Raji (cell line): Measurements from ENCODE around the gene SPTA1.

Experiments used
- POLR2A ChIP-seq: IDR thresholded peaks from 2 replicates; pipeline ENCODE4 v1.6.1; 2011; ENCODE audit warnings: low read depth, low read length, control low read depth; ENCODE audit not compliant: insufficient read depth

SPTA1 gene

DNA sequence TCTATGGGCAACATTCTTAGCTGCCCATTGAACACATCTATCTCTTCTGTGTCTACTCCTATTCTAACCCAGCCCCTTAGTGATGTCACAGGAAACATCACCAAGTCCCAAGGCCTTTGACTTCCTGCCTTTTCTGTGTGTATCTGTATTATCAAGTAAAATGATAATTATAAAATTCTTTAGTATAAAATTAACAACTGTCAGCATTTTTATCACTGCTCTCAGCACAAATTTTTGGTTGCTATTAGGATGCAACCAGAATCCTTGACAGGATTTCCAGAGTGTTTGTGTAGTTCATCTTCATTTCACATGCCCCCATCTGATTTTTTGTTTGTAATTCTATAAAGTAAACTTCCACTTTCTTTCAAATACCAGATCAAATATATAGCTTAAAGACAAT, 47.6 kb downstream of the SPTA1 start:
- TF ChIP-seq POLR2A = no peak

DNA sequence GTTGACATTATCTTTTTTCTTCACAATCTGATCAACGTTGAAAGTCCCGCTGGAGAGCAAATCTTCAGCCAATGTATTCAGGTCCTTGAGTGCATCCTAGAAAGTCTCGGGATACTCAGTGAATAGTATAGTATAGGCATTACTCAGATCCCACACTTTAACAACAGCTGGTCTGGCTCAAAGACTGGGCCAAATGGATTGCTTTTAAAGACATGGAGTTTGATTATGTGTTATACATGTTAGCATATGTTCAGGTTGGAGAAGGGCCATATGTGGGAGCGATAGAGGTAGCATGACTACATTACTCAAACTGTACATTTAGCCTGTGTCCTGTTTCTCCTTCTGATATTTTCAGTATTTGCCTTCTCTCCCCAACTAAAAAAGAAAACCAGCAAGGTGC, 48.4 kb downstream of the SPTA1 start:
- TF ChIP-seq POLR2A = no peak

DNA sequence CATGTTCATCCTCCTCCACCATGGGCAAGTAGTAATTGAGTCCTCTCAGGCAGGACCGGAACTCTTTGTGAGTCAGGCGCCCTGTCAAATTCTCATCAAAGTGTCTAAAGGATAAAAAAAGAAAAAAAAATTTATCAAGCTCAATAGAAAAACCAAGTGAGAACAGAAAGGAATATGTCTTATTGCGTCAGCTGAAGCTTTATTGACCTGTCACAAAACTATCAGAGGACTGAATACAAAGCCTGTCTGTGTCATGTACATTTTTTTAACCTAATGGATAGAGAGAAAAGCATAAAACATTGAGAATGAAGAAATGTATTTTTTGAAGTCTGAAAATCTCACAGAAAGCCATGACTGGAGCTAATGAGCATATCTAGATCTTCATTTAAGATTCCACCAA, 72.8 kb downstream of the SPTA1 start:
- TF ChIP-seq POLR2A = no peak

DNA sequence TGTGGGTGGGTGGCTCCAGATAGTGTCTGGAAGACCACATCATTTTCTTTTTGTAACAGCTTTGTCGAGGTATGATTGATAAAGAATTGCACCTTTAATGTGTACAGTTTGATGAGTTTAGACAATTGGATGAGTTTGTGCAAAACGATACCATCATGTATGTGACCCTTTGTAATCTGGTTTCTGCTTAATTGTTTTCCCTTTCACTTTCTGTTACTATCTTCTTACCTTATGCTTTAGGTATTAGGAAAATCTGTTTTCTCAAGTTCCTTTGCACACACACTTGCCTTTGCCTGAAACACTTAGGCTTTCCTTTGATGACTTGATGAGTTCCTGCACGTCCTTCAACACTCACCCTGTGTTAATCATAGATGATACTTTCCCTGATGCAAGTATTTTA, 74.6 kb downstream of the SPTA1 start:
- TF ChIP-seq POLR2A = no peak

DNA sequence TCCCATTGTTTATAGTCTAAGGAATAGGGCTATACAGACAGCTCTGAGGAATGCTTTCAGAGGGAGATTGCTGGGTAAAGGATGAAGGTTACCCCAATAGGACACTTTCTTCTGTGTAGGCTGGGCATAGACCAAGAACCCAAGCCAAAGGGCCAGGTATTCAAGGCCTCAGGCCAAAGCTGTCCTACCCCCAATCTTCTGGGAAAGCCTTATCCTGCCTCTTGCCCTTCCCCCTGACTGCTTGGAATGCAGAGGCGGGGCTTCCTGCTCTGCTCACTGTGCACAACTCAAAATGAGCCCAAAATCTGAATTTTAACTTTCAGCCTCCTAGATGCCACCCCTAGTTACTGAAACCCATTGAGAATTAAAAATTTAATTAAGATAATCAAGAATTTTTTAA, 79.2 kb downstream of the SPTA1 start:
- no peak for TF ChIP-seq POLR2A

DNA sequence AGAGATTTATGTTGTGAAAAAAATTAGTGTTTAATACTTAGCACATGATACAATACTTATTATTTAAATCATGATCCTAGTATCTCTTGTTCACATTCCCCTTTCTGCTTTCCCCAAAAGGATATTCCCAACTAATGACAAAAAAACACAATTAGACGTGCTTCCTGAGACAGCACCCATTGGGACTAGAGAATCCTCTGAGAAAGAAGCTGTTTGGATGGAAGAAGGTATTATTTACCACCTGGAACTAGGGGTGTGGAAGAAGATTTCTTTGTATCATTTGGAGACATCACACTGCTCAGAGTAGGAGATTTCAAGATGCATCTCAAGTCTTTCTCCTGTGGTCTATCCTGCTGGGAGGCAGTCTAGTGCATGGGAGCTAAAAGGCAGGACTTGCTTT, 81.5 kb downstream of the SPTA1 start, which contains the start of gene OR10Z1:
TSS of gene OR10Z1 (plus strand) at position 301 of the 400 bp plus-strand sequence. CDS start 1,171 bp downstream, outside the sequence.
- TF ChIP-seq POLR2A = no peak

DNA sequence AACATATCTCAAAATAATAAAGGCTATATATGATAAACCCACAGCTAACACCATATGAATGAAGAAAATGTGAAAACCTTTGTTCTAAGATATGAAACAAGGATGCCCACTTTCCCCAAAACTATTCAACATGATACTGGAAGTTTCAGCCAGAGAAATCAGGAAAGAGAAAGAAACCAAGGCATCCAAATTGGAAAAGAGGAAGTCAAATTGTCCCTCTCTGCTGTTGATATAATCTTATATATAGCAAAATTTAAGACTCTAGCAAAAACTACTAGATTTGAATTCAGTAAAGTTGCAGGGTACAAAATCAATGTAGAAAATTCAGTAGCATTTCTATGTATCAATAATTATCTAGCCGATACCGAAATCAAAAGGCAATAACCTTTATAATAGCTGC, 85.8 kb downstream of the SPTA1 start:
- TF ChIP-seq POLR2A = no peak

DNA sequence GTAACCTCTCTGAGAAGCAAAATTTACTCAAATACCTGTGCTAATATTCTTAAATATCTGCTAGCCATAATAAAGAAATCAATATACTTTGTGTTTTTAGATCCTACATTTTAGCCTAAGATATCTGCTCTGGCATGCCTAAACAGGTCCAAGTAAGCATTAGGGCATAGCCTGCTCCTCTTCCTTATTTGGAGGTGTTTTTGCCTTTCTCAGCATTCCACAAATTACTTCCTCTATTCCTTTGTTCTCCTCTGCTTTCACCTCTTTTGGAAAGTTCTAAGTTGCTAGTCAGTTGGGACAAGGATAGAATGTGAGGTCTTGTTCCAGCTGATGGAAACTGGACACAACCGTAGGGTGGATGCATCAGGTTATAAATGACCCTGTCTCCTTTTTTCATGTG, 99.6 kb downstream of the SPTA1 start:
- TF ChIP-seq POLR2A = no peak

DNA sequence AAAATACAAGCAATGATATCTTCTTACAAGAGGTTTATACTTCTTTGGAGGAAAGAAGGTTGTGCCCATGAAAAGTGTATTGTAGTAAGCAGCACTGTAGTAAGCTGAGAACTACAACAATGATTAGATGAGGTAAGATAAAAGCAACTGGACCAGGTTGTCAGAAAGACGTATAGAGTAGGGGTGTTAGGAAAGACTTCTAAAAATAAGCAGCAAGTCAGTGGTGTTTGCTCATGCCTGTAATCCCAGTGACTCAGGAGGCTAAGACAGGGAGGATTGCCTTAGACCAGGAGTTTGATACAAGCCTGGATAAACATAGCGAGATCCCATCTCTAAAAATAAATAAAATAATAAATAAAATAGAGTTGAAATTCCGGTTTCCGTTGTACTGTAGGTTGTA, 102.6 kb downstream of the SPTA1 start:
- no peak for TF ChIP-seq POLR2A

DNA sequence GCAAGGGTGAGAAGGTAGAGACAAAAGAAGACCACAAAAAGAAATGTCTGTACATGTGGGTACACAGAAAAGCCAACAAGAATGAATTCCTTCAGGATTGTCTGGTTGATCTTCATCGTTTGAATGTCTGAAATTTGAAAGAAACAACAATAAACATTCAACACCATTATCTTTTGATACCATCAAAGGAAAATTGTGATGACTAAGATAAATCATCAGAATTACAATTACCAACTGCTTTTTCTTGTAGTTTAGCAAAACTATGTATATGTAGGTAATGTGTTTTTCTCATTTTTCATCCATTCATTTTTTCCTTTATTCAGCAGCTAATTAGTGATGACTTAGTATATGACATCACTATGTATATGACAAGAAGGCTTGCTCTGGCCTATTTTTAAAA, 106.8 kb downstream of the SPTA1 start, which contains the start of gene OR10X1:
TSS of gene OR10X1 (minus strand) at position 167 of the 400 bp plus-strand sequence. CDS start at position 167, 0 bp downstream.
- TF ChIP-seq POLR2A = no peak

DNA sequence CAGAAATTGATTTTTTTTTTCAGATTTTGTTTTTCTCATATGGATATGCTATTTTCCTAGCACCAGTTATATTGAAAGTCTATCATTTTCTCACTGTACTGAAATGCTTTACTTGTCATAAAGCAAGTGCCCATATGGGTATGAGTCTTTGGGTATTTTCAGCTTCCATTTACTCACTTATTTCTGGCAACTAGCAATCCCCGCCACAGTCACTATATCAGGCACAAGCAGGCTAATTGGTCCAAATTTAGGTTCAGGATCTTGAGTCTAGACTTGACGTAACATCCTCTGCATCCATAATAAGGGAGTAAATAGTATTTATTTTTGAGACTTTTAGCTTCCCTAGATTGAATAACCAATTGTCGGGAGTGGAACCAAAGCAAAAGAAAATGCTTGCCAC, 109.0 kb downstream of the SPTA1 start:
- no peak for TF ChIP-seq POLR2A

DNA sequence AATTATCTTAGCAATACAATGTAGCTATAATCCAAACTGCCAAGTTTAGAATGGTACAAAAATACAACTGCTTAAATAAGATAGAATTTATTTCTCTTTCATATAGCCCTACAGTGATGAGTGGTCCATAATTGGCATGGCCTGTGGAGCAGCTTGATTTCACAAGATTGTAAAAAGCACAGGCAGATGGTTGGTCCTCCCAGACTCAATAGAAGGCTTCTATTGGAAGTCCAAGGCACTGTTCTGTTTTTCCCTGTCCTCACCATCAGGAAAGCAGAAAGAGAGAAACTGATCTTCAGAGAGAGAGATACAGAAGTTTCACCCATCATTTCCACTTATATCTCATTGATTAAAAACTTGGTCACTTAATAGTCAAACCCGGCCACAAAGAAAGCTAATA, 114.3 kb downstream of the SPTA1 start:
- TF ChIP-seq POLR2A = no peak

DNA sequence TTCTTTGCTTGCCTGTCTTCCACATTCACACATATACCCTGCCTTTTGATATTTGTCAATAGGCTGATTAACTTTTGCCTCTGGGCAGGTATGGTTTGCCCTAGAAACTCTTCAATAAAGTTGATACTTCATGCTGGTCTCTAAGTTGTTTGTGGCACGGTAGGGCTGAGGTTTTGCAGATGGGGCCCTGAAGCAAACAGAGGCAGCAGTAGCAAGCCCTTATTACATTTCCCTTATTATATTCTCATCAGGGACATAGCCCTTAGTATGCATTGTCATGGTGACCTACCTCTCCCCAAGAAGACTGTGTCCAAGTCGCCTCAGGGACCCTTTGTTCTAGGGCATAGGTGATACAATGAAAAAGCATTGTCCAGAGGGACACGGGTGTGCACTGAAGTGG, 116.0 kb downstream of the SPTA1 start, which contains the start of gene OR6P1:
TSS of gene OR6P1 (minus strand) at position 101 of the 400 bp plus-strand sequence. CDS start 6,976 bp downstream, outside the sequence.
- TF ChIP-seq POLR2A = no peak

DNA sequence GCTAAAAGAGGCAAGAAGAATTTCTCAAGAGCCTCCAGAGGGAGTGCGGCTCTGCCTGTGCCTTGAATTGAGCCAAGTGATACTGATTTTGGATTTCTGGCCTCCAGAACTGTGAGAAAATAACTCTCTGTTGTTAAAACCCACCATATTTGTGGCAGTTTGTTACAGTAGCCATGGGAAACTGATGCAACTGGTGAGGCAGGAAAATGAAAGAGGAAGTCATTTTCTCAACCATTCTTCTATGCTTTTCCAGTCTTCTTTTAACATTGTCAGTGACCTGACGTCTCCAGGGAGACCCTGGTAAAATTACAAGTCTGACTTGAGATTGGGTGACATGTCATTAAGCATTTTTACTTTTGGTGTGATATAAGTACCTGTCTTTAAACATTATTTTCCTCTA, 121.9 kb downstream of the SPTA1 start:
- TF ChIP-seq POLR2A = no peak

DNA sequence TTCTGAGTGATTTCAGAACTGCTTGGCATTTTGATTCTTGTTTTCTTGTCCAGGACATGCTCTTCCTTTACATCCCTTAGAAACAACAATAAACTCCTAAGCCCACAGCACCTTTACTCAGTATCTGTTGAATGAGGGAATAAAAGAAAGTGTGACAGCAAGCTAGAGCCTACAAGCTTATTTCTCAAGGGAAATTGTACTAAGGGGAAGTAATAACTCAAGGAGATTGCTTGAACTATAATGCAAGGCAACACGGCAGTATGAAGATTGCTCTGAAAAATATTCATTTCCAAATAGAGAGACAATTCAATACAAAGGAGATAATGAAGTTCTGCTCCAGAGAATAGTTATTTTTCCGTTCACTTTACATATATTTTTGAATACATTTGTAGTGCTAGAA, 122.7 kb downstream of the SPTA1 start:
- no peak for TF ChIP-seq POLR2A
